ENCODE data around the gene MLLT3. TPM values are rescaled to one million over a fixed set of nuclear protein-coding genes. Genes with fewer than 3 reads are reported as not detected.

The MLLT3 gene
- total RNA-seq, 1 experiment from 2014 or later, result 7.0 TPM

- Mint-ChIP-seq H3K9me3 (no peaks in the 10 kb centered on the region), H3K4me3 (peak overlapping the region; percentile 16; the same call in 1 of the 2 replicates), H3K36me3 (no peaks in the 10 kb centered on the region), H3K27ac (no peak overlapping the region), H3K4me1 (peaks cover 19% of the 10 kb centered on the region), H3K27me3 (ENCODE audit: low read depth) (no peaks in the 10 kb centered on the region)
- TF ChIP-seq ZSCAN18 (CRISPR knock-in tag; IDR thresholded peaks at IDR 0.05), result no peak
- no peak for TF ChIP-seq USF1 (CRISPR knock-in tag; IDR thresholded peaks at IDR 0.05)
- TF ChIP-seq ZNF219 (CRISPR knock-in tag; IDR thresholded peaks at IDR 0.05; ENCODE audit: borderline replicate concordance), result no peak
- TF ChIP-seq EMX1 (CRISPR knock-in tag; IDR thresholded peaks at IDR 0.05), result no peak
- no peak for TF ChIP-seq AR (CRISPR knock-in tag; IDR thresholded peaks at IDR 0.05)
- no peak for TF ChIP-seq IRF1 (CRISPR knock-in tag; IDR thresholded peaks at IDR 0.05)
- TF ChIP-seq ZBTB21 (CRISPR knock-in tag; IDR thresholded peaks at IDR 0.05; ENCODE audit: borderline replicate concordance), result no peak
- TF ChIP-seq MYBL2 (CRISPR knock-in tag; IDR thresholded peaks at IDR 0.05), result no peak
- TF ChIP-seq PRDM15 (CRISPR knock-in tag; IDR thresholded peaks at IDR 0.05), result no peak
- TF ChIP-seq SMAD3 (CRISPR knock-in tag; IDR thresholded peaks at IDR 0.05; ENCODE audit: borderline replicate concordance), result no peak
- no peak for TF ChIP-seq SP1 (CRISPR knock-in tag; conservative IDR thresholded peaks at IDR 0.05)
- TF ChIP-seq GRHL2 (CRISPR knock-in tag; IDR thresholded peaks at IDR 0.05; ENCODE audit: insufficient replicate concordance, severe bottlenecking), result no peak
- no peak for TF ChIP-seq ARID4B (CRISPR knock-in tag; IDR thresholded peaks at IDR 0.05; ENCODE audit: borderline replicate concordance)
- TF ChIP-seq ZNF671 (CRISPR knock-in tag; IDR thresholded peaks at IDR 0.05), result no peak
- no peak for TF ChIP-seq HMGXB4 (CRISPR knock-in tag; IDR thresholded peaks at IDR 0.05)
- TF ChIP-seq CDX4 (CRISPR knock-in tag; IDR thresholded peaks at IDR 0.05; ENCODE audit: borderline replicate concordance), result no peak
- no peak for TF ChIP-seq ZNF416 (CRISPR knock-in tag; IDR thresholded peaks at IDR 0.05)
- CTCF ChIA-PET, result interaction anchor here (1.7 to 2.1 kb wide), 3 partner anchors 52 to 702 kb away, joined by 4 to 11 read pairs (median 9); no protein-coding TSS in a partner anchor
- POLR2A ChIA-PET, result no interaction called here
- DNase-seq (ENCODE audit: low spot score), result no peak
- ATAC-seq, result peak; percentile 82
Measured at GRCh38 chr9:20408513-20408912, 213.8 kb downstream of the MLLT3 start.
